ENCODE measurements around the gene SHISAL2A. TPM values are rescaled to one million over a fixed set of nuclear protein-coding genes. Genes with fewer than 3 reads are reported as not detected.
A peak's percentile ranks its signal among the peaks of the same experiment; 100 is the strongest.

SHISAL2A gene
- total and polyA plus RNA-seq, 2 donors (not counting 3 experiments of a cell fraction or from before 2014, with no cell fraction given): not detected

DNA sequence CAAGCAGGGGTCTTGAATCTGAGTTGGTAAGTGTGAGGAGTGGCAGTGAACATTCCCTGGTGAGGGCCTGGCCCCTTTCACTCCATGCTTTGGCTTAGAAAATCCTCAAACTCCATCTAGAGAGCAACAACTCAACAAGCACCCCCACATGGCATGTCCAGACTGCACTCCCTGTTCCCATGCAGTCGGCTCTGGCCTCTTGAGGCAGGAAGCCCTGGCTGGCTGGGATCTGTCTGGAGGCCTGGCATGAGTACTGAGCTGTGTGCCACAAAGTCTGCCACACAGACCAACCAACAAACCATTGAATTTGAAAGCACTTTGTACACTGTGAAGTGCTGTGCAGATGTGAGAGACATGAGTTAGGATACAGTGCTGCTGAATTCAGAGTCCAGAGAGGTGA, 40.0 kb downstream of the SHISAL2A start:
- ChIA-PET POLR2A (no interaction called here), CTCF (no interaction called here)
- no TSS peak for BruUV-seq (replicated peaks)
- peak overlapping the region; percentile 68 for H2AFZ ChIP-seq (ENCODE audit: low read depth, low read length)
- H4K20me1 ChIP-seq (replicated peaks; ENCODE audit: control insufficient read depth, extremely low read depth, insufficient read depth, low read length): no peaks in the 10 kb centered on the region
- DNase-seq (ENCODE audit: low read depth, low spot score) (no peak), FAIRE-seq (no peak)
- H3K27me3 ChIP-seq (ENCODE audit: control insufficient read depth in 2 of 2, insufficient read depth in 2 of 2, low read length in 2 of 2): no peaks in the 10 kb centered on the region
- H3K27ac ChIP-seq (ENCODE audit: insufficient read depth, low read depth, low read length): no peak overlapping the region
- peaks cover 11% of the 10 kb centered on the region for H3K4me1 ChIP-seq (ENCODE audit: control insufficient read depth, extremely low read depth, insufficient read depth, low read length)
- intact Hi-C loops (cut with micrococcal nuclease): no loop called here
- dilution Hi-C loops (cut with MboI; ENCODE audit: extremely low pct_ligation_motif_present, low sequenced_read_pairs): no loop called here
- no peaks in the 10 kb centered on the region for H3K9me1 ChIP-seq (replicated peaks; ENCODE audit: control insufficient read depth, extremely low read depth, insufficient read depth, low read length)
- no peaks in the 10 kb centered on the region for H3K9me3 ChIP-seq (replicated peaks; ENCODE audit: control insufficient read depth, insufficient read depth, low read length)
- H3K4me3 ChIP-seq (replicated peaks in 1 of 3; ENCODE audit: insufficient read depth in 1 of 3, low read depth in 1 of 3, low read length in 3 of 3): no peak overlapping the region
- no peaks in the 10 kb centered on the region for H3K79me2 ChIP-seq (ENCODE audit: control insufficient read depth, insufficient read depth, low read length)
- no peak for TF ChIP-seq JUN (IDR thresholded peaks at IDR 0.05; ENCODE audit: borderline replicate concordance, insufficient read depth, insufficient read length, low read depth)
- TF ChIP-seq, protein P1, sequence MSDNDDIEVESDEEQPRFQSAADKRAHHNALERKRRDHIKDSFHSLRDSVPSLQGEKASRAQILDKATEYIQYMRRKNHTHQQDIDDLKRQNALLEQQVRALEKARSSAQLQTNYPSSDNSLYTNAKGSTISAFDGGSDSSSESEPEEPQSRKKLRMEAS (IDR thresholded peaks at IDR 0.05; ENCODE audit: insufficient read depth, insufficient read length): no peak
- no peak for TF ChIP-seq POLR2A (IDR thresholded peaks at IDR 0.05; ENCODE audit: low read depth, low read length)
- no peak for TF ChIP-seq FOS (IDR thresholded peaks at IDR 0.05; ENCODE audit: borderline replicate concordance, insufficient read depth, low read length)
- TF ChIP-seq, protein P2, sequence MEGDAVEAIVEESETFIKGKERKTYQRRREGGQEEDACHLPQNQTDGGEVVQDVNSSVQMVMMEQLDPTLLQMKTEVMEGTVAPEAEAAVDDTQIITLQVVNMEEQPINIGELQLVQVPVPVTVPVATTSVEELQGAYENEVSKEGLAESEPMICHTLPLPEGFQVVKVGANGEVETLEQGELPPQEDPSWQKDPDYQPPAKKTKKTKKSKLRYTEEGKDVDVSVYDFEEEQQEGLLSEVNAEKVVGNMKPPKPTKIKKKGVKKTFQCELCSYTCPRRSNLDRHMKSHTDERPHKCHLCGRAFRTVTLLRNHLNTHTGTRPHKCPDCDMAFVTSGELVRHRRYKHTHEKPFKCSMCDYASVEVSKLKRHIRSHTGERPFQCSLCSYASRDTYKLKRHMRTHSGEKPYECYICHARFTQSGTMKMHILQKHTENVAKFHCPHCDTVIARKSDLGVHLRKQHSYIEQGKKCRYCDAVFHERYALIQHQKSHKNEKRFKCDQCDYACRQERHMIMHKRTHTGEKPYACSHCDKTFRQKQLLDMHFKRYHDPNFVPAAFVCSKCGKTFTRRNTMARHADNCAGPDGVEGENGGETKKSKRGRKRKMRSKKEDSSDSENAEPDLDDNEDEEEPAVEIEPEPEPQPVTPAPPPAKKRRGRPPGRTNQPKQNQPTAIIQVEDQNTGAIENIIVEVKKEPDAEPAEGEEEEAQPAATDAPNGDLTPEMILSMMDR (IDR thresholded peaks at IDR 0.05; ENCODE audit: extremely low read depth in 1 of 2, insufficient read depth in 1 of 2, low read depth in 1 of 2, low read length in 2 of 2): no peak
- no peak for TF ChIP-seq POLR2AphosphoS5 (IDR thresholded peaks at IDR 0.05; ENCODE audit: insufficient read depth, low read depth, low read length)
- no peak for TF ChIP-seq EZH2 (IDR thresholded peaks at IDR 0.05; ENCODE audit: borderline replicate concordance, low read depth, low read length, severe bottlenecking)
- TF ChIP-seq GATA2 (IDR thresholded peaks at IDR 0.05; ENCODE audit: insufficient read depth, insufficient read length, low read depth, low read length): no peak
- no peak for TF ChIP-seq MYC (IDR thresholded peaks at IDR 0.05; ENCODE audit: low read depth, low read length)
- H3K9ac ChIP-seq (replicated peaks; ENCODE audit: extremely low read depth, insufficient read depth, low read length): no peak overlapping the region
- no peaks in the 10 kb centered on the region for H3K36me3 ChIP-seq (ENCODE audit: control insufficient read depth in 2 of 2, extremely low read depth in 1 of 2, insufficient read depth in 2 of 2, low read length in 2 of 2)
- H3K4me2 ChIP-seq (ENCODE audit: insufficient read depth, low read length): no peak overlapping the region

Measured in endothelial cell of umbilical vein (primary cell).